GM10266 (cell line): ENCODE measurements around the gene ZNF789.
"Not testable (repeated sequence)": the region's sequence is repeated elsewhere in the genome, so short reads cannot be mapped to it uniquely, and the experiment has no call there.

Experiments
- DNase-seq: peaks from one replicate; pipeline ENCODE4 v3.0.0; 2012; ENCODE audit errors: extremely low spot score
- TF ChIP-seq, protein P1 (sequence below): IDR thresholded peaks from 2 replicates; pipeline ENCODE4 v1.5.1; 2012; ENCODE audit warnings: mild to moderate bottlenecking, low read depth; ENCODE audit not compliant: control insufficient read depth, insufficient read depth; ENCODE audit errors: missing control alignments

The ZNF789 gene

DNA sequence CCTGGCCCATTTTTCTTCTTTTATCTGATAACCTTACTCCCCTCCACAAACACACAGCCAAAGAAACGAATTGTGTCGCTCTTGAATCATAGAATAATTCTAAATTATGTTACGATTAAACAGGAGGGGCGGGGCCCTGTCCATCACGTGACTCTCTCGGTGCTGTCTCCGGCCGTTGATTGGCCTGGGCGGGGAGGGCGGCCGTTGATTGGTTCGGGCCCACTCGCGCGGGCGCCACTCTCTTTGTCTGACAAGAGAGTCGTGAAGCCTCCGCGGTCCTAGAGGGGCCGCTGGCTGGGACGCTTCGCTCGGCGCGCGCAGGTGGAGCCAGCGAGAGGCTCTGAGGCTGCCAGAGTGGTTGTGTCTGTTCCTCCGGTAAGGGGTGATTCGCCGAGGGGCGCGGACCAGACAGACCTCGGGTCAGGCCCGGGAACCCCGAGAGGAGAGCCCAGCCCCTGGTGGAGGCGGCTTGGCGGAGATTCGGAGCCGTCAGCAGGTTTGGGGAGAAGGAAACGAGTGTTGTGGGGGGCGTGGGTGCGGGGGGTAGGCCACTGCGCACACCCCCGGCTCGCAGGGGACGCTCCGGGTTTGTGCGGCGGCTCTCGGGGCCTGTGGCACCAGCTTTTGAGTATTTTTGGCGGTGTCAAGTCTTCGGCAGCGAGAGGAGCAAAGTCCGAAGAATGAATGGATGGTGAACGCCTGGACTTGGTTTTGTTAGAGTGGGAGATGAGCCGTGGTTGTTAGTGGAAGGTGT lies at the start of gene ZNF789:
Gene ZNF789, plus strand, starts transcription at position 330 of the 754 bp plus-strand sequence. CDS start 3,567 bp downstream, outside the sequence.
- TF ChIP-seq, protein P1, sequence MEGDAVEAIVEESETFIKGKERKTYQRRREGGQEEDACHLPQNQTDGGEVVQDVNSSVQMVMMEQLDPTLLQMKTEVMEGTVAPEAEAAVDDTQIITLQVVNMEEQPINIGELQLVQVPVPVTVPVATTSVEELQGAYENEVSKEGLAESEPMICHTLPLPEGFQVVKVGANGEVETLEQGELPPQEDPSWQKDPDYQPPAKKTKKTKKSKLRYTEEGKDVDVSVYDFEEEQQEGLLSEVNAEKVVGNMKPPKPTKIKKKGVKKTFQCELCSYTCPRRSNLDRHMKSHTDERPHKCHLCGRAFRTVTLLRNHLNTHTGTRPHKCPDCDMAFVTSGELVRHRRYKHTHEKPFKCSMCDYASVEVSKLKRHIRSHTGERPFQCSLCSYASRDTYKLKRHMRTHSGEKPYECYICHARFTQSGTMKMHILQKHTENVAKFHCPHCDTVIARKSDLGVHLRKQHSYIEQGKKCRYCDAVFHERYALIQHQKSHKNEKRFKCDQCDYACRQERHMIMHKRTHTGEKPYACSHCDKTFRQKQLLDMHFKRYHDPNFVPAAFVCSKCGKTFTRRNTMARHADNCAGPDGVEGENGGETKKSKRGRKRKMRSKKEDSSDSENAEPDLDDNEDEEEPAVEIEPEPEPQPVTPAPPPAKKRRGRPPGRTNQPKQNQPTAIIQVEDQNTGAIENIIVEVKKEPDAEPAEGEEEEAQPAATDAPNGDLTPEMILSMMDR: no peak
- peak; percentile 98 for DNase-seq

DNA sequence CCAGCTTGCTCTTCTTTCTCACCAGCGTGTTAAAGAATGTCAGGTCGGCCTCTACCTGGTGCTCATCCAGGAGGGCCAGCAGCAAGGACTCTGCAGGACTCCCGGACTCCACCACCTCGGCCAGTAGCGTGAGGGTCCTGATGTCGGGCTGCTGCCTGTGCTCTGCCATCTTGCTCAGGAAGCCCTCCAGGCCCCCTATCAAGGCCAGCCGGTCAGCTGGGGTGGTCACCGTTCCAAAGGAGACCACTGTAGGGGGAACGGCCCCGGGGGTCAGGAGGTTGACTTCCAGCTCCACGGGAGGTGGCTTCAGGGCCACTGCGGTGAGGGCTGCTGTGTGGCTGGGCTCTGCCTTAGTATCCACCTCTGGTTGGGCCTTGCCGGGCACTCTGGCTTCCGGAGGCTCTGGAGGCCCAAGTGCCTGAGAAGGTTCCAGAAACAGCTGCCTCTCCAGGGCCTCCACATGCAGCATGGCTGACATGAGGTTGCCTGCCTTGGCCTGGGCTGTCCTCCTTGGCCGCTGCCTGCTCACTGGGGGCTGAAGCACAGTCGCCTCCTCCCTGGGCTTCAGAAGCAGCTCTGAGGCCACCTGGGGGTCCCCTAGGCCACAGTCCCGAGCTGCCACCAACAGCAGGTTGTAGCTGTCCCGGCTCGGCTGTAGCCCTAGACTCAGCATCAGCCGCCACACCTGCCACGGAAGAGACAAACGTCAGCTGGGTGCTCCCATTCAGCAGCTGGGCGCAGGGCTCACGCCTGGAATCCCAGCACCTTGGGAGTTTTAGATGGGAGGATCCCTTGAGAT lies 47.6 kb upstream of the ZNF789 start:
- no peak for DNase-seq
- TF ChIP-seq, protein P1: no peak

DNA sequence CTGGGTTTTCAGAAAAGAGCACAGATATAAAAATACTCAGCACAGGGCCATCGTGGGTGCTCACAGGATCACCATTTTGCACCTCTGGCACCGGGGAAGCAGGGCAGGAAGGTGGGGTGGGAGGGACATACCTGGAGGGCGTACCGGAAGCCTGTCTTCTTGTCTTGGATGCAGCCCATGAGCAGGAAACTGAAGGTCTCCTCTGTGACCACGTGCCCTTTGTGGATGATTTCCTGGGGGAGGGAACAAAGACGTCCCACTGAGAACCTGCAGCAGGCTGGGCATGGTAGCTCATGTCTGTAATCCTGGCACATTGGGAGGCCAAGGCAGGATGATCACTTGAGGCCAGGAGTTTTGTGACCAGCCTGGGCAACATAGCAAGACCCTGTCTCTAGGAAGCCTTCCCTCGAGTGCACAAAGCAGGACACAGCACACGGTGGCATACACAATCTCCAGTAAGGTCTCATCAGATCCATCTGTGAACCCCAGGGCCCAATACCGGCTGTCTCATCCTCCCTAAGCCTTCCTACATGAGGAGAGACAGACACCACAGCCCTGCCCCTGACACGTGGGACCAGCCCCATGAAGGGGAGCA lies 43.6 kb upstream of the ZNF789 start:
- no peak for DNase-seq
- TF ChIP-seq, protein P1: no peak

DNA sequence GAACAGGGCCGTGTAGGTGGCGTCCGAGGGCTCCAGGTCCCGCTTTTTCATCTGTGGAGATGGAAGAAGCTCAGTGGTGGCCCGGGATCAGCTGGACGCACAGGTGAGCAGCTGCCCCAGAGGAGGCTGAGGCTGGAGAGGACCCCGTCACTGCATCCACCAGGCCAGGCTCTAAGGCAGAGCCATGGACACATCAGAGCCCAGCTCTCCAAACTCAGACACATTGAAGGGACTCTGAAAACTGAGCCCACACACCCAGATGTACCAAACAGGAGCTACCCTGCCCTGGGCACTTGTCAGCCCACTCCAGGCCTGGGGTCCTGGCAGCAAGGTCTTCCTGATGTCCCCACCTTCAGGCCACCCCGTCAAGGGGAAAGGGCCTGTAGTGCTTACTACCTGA lies 42.9 kb upstream of the ZNF789 start:
- DNase-seq: no peak
- TF ChIP-seq, protein P1: no peak

DNA sequence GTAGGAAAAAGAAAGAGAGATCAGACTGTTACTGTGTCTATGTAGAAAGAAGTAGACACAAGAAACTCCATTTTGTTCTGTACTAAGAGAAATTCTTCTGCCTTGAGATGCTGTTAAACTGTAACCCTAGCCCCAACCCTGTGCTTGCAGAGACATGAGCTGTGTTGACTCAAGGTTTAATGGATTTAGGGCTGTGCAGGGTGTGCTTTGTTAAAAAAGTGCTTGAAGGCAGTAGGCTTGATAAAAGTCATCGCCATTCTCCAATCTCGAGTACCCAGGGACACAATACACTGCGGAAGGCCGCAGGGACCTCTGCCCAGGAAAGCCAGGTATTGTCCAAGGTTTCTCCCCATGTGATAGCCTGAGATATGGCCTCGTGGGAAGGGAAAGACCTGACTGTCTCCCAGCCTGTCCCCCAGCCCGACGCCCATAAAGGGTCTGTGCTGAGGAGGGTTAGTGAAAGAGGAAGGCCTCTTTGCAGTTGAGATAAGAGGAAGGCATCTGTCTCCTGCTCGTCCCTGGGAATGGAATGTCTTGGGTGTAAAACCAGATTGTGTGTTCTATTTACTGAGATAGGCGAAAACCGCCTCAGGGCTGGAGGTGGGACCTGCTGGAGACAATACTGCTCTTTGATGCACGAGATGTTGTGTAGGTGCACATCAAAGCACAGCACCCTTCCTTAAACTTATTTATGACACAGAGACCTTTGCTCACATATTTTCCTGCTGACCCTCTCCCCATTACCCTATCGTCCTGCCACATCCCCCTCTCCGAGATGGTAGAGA lies 40.7 kb upstream of the ZNF789 start:
- DNase-seq: not testable (repeated sequence)

DNA sequence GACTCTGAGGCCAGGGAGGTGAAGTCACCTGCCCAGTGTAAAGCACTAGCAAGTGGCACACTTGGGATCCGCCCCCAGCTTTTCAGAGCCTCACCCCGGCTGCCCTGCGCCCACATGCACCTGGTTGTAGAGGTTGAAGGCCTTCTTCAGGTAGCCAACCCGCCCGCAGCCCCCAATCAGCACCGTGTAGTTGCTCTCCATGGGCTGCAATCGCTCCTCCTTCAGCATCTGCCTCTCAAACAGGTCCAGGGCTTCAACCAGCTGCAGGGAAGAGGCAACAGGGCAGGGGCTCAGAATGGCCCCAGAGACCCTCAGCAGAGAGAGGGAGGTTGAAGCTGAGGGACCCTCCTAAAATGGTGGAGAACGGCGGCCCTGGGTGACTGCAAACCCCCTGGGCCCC lies 39.5 kb upstream of the ZNF789 start:
- TF ChIP-seq, protein P1: no peak
- DNase-seq: no peak

DNA sequence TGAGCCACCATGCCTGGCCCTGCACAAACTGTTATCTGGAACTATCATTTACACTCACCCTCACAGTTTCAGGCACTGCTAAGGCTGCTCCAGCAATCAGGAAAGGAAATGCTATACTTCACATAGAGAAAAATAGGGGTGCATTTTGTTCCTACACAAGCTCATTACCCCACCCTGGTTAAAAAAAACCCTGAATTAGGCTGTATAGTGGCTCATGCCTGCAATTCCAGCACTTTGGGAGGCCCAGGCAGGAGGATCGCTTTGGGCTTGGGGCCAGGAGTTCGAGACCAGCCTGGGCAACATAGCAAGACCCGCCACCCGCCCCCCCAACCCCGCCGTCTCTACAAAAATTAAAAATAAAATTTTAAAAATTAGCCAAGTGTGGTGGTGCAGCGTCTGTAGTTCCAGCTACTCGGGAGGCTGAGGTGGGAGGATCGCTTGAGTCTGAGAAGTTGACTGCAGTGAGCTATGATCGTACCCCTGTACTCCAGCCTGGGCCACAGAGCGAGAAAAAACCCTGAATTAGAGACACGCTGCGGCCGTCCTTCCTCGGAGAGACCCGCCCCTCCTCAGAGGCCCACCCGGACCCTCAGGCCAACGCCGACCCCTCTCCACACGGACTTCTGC lies 34.6 kb upstream of the ZNF789 start:
- TF ChIP-seq, protein P1: no peak
- DNase-seq: no peak
